Stimulated activated CD4-positive, alpha-beta T cell treated with anti-CD3 and anti-CD28 coated beads, Interleukin-4, amount 100 ng/mL, for 4 hours (primary cell): ENCODE results near the gene CAMTA1.

Experiments used
- DNase-seq, 2 experiments: peaks; one replicate each; pipeline ENCODE4 v3.0.0-alpha.2; 2020

Gene CAMTA1

DNA sequence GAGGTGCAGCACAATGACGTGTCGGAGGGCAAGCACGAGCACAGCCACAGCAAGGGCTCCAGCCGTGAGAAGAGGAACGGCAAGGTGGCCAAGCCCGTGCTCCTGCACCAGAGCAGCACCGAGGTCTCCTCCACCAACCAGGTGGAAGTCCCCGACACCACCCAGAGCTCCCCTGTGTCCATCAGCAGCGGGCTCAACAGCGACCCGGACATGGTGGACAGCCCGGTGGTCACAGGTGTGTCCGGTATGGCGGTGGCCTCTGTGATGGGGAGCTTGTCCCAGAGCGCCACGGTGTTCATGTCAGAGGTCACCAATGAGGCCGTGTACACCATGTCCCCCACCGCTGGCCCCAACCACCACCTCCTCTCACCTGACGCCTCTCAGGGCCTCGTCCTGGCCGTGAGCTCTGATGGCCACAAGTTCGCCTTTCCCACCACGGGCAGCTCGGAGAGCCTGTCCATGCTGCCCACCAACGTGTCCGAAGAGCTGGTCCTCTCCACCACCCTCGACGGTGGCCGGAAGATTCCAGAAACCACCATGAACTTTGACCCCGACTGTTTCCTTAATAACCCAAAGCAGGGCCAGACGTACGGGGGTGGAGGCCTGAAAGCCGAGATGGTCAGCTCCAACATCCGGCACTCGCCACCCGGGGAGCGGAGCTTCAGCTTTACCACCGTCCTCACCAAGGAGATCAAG is 878.3 kb downstream of the CAMTA1 start:
- no peak for DNase-seq

DNA sequence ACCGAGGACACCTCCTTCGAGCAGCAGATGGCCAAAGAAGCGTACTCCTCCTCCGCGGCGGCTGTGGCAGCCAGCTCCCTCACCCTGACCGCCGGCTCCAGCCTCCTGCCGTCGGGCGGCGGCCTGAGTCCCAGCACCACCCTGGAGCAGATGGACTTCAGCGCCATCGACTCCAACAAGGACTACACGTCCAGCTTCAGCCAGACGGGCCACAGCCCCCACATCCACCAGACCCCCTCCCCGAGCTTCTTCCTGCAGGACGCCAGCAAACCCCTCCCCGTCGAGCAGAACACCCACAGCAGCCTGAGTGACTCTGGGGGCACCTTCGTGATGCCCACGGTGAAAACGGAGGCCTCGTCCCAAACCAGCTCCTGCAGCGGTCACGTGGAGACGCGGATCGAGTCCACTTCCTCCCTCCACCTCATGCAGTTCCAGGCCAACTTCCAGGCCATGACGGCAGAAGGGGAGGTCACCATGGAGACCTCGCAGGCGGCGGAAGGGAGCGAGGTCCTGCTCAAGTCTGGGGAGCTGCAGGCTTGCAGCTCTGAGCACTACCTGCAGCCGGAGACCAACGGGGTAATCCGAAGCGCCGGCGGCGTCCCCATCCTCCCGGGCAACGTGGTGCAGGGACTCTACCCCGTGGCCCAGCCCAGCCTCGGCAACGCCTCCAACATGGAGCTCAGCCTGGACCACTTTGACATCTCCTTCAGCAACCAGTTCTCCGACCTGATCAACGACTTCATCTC is 879.1 kb downstream of the CAMTA1 start:
- DNase-seq = no peak

DNA sequence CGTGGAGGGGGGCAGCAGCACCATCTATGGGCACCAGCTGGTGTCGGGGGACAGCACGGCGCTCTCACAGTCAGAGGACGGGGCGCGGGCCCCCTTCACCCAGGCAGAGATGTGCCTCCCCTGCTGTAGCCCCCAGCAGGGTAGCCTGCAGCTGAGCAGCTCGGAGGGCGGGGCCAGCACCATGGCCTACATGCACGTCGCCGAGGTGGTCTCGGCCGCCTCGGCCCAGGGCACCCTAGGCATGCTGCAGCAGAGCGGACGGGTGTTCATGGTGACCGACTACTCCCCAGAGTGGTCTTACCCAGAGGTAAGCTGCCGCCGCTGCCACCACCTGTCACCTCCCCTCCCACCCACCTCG is 879.6 kb downstream of the CAMTA1 start:
- DNase-seq = no peak

DNA sequence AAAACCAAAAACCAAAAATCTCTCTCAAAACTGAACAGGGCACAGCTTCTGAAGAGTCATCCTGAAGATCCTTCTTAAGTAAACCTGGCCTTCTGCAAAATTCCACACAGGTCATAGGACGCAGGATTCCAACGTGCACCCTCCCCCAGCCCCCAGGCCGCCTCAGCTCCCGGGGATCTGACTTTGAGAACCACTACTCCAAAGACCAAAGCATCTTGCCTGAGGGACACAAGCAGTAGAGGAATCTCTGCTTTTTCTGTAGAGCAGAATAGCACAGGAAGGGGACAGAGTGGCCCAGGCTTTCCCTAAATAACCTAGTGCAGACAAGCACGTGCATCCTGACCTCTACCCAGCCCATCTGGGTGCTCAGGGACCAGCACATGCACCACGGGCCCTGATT is 881.0 kb downstream of the CAMTA1 start:
- no peak for DNase-seq

DNA sequence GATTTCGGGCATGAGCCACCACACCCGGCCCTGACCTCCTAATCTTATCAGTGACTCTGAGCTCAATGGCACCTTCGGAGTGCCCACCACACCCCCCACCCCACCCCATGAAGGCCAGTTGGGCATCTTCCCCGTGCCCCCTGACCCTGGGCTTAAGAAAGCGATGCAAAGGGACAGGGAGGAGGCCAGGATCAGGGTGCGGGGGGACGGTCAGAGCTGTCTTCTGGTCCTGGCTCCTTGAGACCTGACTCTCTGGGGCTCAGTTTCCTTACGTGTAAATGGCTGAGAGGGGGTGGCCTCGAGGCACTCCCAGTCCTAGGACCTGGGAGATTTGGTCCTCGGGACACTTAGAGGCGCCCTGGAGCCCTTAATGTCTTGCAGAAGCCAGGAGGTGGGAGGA is 881.9 kb downstream of the CAMTA1 start:
- no peak for DNase-seq

DNA sequence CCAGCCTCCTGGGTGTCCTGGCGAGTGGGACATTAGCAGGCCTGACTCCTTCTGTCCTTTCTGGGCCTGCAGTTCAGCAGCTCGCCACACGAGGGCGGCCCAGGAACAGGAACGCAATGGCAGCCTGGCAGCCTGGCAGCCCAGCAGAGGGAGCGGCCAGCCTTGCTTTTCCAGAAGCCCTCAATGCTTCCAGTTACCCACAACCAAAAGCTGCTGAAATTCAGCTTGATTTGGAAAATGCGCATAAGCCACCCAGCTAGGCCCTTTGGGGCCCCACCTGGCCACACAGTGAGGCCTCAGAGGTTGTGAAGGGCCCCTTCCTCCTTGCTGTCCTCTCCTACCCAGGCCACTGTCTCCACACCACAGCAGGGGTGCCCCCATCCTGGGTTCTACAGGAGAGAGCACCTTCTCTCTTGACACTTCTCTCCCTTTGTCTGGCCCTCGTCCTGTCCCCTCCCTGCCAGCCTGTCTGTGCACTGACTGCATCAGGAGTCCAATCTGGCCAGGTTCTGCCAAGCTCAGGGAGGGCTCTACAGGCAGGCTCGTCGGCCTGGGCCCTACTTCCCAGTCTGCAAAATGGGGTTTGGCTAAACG is 882.5 kb downstream of the CAMTA1 start:
- peak; percentile 73 to 85 for DNase-seq

DNA sequence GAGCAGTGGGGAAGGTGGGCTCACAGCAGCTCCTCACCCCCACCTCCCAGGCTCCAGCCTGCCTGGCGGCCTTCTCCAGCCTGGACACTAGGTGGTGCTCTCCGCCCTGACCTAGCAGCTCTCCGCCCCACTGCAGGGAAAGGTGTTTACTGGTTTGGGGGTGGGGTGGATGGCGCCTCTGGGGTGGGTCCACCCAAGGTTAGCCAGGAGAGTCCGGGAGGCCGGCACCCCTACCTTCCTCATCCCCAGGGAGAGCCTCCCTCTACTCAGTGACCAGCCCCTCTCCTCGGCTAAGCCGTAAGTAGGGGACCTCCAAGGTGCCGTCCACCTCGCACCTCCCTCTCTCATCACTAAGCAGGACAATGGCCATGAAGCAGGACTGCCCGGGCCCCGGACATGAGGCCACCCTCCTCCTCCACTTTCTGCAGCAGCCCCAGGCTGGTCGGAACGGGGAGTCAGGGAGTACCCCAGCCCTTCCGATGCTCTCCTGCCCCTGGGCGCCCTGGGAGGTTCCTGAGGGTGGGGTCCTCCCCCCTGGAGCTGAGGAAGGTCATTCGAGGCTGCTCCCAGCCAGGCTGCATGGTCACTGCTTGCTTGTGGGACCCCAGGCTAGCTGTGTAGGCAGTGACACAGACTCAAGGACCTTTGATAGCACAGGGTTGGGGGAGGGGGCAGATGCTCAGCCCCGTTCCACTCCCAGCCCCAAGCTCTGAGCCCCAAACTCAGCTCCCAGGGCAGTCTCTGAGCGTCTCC is 884.5 kb downstream of the CAMTA1 start:
- peak; percentile 45 to 53 for DNase-seq

DNA sequence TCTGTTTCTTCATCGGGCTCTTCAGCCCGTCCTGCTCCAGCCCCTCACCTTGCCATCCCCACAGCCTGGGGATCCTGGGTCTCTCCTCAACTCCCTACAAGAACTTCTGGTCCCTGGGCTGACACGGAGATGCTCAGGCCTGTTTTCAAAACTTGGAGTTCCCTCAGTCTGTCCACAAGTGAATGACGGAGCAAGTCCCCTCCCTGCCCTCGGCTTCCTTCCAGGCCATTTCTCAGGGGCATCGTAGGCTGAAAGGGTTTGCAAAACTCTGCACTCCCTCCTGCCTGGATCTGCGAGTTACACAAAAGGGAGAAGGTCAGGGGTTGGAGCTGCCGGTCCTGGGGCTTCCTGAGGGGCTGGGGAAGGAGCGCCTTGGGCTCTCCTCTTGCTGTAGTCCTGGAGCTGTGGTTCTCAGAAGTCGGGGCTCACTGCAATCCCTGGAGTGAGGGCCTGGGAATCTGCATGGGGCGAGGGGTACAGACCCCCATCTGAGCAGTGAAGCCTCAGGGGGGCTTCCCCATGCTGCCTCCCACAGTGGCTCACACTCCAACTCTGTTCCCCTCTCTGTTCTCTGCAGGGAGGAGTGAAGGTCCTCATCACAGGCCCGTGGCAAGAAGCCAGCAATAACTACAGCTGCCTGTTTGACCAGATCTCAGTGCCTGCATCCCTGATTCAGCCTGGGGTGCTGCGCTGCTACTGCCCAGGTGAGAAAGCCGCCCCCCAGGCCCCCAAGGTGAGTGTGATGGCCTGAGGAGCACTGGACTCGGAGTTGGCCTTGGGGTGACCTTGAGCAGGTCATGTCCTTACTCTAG is 885.3 kb downstream of the CAMTA1 start:
- no peak for DNase-seq

DNA sequence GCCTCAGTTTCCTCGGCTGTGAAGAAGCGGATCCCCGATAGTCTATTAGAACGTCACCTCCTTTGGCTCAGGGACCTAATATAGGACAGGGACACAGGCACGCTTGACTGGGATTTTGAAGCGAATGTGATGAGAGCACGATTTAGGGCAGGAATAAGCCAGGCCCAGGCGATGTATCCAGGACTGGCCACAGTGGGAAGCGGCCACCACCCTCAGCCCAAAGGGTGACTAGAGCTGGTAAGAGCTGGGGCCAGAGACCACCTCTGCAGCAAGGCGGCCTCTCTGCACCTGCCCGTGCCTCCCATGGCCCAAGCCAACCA is 885.9 kb downstream of the CAMTA1 start:
- no peak for DNase-seq

DNA sequence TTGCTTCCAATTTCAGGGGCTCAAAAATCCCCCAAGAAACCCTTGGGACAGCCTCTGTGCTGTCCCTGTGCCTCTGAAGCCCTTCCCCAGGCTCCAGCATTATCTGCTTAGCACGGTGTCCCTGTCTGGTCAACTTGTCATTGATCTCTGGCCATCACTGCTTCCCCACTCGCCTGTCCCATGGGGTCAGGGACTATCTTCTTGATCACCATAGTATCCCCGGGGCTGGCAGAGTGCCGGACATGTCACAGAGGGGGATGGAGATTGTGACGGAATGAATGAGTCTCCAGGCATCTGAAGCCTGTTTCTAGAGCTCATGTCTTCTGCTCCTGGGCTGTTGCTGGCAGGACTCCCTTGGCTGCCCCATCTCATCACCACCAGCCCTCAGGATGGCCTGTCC is 886.4 kb downstream of the CAMTA1 start:
- no peak for DNase-seq

DNA sequence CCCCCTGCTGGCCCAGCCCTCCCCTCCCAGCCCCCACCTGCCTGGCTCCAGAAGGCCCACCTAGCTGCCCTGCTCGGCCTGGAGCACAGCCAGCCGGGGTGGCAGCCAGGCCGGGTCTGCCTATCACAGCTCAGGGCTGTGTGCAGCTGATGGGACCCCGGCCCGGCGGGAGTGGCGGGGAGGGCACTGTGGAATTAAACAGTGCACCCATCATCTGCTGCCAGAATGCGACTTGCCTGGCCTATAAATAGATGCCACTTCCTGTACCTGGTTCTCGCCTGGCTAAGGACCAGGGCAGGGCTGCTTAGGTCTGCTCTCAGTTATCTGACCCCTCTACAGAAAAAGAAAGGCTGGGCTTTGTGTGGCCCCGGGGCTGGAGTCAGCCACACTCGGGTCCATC is 887.6 kb downstream of the CAMTA1 start:
- no peak for DNase-seq

DNA sequence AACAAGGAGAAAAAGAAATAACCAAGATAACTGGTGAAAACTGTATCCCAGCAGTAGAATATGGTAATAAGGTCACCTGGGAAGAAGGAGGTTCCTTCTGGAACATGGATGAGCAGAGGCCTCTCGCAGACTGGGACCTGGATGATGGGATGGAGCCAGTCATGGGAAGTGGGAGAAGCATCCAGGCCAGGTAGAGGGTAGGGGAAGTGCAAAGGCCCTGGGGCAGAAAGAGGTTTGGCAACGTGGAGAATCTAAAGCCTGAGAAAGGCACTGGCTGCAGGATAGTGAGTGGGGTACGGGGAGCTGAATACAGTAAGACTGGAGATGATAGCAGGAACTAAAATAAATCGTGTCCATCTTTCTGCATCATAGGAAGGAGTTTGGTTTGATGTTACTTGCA is 889.7 kb downstream of the CAMTA1 start:
- DNase-seq = no peak

DNA sequence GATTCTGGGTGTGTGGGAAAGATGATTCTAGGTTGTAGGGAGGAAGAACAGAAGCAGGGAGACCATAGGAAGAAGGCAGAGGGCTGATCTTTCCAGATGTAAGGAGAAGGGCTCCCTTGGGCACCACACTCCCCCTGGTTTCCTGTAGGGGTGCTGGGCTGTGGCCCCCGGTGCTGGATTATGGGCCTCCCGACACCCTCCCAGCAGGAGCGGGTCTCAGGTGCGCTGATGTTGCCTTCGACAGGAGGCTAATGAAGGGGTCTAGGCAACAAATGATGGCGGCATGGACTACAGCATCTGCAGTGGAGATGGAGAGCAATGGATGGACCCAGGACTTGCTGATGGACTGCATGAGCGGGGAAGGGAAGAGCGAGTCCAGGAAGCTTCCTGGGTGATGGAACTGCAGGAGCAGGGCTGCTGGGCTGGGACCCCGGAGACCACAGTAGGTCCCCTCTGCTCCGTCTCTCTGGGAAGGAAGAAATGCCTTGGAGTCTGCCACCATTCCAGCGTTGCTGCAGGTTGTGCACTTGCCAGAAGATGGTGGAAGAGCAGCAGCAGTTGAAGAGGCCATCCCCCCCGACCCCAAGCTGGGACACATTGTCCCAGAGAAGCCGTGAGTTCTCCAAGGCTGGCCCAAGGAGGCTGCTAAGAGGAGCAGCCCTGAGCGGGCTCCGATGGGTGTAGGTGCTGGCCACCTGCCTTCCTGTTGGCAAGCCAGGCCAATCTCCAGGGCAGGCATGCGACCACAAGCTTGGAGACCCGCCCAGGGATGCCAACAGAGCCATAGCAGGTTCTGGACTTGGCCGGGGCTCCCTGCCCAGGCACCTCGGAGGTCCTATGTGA is 890.4 kb downstream of the CAMTA1 start:
- no peak for DNase-seq

DNA sequence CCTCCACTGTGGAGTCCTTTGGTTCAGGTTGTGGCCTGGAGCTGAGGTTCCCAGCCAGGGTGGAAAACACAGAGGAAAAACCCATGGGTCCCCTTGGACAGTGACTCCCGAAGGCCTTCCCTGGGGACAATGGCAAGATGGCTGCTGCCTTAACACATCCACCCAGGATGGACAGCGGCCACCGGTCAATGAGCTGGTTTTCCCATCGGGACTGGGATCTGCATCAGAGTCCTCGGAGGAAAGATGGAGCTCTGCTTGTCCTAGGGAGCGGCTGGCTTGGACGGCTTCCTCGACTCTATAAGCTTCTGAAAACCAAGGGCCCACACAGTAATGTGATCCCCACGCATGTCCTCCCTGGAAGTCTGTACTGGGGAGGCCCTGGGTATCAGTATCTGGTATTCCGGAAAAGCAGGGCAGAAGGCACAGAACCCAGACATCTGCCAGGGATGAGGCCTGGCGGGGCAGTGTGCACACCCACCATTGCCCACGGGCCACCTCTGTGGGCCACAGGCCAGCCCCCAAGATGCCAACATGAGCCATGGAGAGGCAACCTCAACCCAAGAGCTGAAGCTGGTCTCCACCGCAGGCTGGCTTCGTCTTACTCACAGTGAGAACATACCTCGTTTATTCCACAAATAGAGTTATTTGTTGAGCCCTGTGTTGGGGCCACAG is 891.2 kb downstream of the CAMTA1 start:
- DNase-seq = no peak

DNA sequence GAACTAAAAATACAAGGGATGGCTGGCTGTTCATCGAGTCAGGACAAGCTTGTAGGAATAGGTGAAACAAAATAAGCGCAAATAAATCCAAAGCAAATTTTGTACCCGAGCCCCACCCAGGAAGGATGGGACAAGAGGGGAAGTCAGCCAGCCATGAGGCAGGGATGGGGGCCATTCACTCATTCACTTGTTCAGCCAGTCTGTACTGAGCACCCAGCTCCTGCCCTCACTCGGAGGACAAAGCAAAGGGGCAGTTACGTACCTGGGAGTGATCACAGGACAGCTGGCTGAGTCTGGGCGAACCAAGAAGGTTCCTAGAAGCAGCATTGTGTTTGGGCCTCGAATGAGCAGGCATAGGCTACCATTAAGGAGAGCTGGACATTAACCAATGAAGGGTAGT is 891.9 kb downstream of the CAMTA1 start:
- DNase-seq = no peak

DNA sequence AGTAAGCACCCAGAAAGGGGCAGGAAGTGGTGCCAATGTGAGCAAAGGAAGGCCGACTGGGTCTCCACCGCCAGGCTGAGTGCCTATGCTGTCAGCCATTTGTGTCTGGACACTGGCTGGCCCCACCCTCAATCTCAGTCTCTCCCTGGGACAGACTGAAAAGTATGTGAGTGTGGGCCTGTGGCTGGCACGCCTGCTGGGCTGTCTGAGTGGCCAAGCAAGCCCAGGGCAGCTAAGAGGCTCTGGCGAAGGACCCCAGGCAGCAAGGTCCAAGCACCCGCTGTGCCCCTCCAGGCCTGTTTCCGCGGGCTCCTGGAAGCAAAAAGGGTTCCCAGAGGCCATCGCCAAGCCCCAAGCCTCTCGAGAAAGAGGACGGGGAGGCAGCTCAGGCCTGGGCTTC is 892.6 kb downstream of the CAMTA1 start:
- no peak for DNase-seq

DNA sequence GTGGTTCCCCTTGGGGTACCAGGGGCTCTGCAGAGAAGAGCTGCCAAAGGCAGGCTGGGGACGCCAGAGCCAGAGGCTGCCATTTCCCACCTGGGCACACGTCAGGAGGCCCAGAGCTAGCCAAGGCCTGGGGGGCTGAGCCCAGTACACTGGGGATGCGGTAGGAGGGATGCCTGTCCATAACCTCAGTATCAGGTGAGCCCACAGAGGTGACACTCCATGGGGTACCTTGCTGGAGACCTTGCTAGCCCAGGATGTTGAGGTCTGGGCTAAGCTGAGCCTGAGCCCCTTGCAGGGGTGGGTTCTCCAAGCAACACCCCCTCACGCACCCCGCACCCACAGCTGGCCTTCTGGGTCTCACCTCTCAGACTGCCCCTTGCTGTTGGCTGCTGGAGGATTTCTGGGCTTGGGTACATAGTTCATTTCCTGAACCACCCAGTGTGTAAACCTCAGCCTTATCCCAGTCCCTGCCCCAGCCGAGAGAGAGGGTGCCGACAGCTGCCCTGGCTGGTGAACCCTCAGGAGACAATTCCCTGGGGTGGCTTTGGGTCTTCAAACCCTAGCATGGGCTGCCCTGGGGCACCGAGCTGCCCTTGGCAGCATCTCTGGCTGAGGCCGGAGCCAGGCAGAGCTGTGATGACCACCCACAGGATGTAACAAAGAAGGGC is 893.4 kb downstream of the CAMTA1 start:
- no peak for DNase-seq

DNA sequence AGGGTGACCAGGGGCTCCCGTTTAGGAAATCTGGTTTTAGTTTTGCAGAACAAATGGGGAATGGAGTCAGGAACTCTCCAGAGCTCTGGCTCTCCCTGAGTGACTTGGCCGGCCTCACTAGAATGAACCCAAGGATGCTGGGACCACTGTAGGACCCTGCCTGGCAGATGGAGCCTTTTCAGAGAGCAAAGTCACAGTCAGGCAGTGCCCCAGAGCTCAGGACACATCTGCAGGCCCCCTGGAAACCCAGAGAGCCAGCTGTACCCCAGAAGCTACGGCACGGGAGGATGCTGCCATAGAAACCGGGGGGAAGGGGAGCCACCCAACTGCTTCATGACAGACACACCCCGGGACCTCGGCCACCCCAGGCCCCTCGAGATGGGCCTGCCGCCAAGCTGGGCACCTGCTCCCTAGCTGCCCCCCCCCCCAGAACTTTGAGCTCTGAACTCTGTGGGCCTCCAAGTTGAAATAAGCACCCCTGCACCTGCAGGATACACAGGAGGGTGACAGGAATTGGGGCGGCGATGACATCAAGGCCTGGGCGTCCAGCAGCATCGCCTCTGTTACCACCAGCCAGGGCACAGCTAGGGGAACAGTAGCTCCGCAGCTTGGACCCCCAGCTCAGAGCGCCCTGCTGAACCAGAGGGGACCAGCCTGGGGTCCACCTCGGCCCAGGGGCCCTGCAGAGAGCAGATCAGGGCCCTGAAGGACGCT is 894.1 kb downstream of the CAMTA1 start:
- no peak for DNase-seq

DNA sequence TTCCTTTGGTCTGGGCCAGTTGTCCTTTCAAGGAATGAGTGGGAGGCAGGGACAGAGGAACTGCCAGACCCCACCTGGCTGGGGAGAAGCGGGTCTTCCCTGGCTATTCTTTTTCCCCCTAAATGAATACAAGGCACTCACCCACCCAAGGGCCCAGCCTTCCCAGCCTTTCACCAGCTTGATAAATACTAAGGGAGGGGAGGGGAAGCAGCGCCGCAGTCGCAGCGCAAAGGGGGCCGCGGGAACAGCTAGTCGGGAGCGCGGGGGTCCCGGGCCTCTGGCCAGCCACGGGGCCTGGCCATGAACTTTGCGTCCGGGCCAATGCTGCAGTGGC is 894.6 kb downstream of the CAMTA1 start:
- DNase-seq = no peak
